HG03354 (cell line): Measurements from ENCODE around the gene CACNA2D3.

Source experiments
- ATAC-seq: cut with Tn5 transposase; IDR thresholded peaks from one replicate; pipeline ENCODE4 v1.9.1; 2021; ENCODE audit warnings: mild to moderate bottlenecking; ENCODE audit not compliant: unreplicated experiment, poor library complexity, severe bottlenecking

The CACNA2D3 gene

DNA sequence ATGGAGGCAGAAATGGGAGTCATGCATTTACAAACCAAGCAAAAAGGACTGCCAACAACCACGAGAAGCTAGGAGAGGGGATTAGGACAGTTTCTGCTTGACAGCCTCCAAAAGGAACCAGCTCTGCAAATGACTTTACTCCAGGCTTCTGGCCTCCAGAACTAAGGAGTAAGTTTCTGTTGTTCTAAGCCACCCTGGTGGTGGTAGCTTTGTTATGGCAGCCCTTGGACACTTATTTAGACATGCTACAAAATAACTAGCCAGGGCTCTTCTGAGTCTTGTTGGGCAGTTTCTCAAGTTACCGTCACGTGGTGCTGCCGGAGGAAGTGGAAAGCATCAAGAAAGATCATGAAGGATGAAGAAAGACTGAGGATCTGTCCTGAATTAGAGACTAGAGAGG is 419.0 kb downstream of the CACNA2D3 start:
- ATAC-seq = no peak

DNA sequence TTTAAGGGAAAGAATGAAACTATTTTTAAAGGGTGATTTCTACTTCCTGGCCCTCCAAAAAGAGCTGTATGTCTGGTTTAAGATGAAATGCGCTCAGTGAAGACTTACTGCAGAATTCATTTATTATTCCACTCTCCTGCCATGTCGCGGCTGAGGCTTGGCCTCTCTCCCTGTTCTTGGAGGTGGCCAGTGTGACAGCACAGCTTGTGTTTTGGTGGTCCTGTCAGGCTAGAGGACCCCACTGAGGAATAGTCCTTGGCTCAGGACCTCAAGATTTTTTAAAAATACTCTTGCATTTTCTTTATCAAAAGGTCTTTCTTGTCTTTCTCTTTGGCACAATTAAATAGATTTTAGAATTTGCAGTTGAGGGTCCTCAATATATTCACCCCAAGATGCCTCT is 421.1 kb downstream of the CACNA2D3 start:
- ATAC-seq = no peak

DNA sequence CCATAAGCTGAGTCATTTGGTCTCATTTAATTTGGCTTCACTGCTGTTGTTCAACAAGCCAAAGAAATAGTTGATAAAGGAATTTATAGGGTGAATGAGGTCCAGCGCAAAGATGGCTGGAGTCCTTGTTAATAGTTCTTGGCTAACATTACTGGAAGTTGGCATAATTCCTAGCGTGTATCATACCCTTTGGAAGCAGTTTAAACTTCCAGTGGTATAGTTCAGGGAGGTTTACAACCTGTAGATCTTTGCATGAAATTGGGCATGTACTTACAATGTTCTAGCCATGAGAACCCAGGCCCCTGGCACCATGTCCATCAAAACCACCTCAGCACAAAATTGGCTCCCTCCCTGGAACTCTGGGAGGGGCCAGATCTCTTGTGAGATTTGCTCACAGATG is 424.7 kb downstream of the CACNA2D3 start:
- no peak for ATAC-seq

DNA sequence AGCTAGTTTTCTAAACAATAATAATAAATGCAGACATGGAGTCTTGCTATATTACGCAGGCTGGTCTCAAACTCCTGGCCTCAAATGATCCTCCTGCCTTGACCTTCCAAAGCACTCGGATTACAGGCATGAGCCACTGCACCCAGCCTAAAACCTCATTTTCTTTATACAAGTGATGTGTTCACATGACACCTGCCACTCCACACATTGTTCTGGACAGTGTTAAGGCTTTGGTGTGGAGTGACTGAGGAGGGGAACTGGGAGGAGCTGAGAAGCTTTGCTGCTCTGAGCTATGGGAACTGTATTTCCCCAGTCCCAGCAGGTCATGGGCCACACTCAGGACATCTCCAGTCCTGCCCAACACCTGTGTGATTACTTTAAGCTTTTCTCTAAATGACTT is 425.5 kb downstream of the CACNA2D3 start:
- no peak for ATAC-seq

DNA sequence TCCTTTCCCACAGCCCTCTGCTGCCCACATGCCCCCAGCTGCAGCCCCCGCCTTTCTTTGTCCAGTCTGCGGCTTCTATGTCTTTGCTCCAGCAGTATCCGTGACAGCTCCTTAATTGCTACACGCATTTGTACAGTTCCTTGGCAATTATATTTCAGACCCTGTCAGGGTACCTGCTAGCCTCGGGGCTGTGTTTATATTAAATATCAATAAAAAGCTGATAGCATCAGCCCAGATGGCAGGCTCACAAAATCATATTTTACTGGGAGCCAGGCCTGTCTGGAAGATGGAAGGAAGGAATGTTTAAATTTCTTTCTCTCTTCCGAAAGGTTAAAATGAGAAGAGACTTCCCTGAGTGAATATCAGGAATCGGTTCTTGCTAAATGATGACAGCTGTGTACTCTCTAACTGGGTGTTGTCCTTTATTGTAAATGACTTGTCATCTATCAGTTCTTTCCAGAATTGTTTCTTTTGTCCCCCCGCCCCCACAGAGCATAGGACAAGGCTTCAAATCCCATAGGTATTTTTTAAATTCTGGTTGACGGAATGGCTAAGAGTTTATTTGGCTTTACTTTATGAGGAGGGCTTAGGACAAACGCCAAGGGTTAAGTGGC is 427.4 kb downstream of the CACNA2D3 start:
- no peak for ATAC-seq

DNA sequence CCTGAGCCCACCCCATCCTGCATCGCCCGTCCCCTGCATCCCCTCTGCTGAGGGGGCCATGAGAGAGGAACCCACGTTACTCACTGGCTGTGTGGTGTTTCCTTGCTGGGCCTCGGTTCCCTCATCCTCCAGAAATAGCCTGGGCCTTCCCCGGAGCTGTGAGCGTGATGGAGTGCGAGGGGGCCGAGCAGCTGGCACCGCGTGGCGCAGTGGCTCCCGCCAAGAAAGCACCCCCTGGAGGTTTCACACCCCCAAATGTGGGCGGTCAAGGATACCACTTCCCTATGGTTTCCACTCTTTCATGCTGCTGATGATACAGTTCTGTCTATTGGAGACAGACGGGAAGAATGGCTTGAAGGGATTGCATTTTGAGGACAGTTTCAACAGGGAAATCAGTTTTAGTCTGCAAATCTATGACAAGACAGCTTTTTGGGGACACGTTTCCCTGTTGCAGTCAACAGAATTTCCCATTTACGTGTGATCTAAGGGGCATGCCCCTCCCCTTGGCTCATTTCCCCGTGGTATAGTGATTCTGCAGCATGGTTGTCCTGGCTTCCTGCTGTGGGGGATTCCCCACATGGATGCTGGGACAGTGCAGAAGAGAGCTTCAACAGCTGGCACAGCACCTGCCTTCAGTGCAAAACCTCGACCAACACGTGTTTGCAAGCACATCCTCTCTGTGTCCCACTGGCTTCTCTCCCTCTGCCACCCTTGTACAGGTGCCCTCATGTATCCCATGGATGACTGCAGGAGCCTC is 428.0 kb downstream of the CACNA2D3 start:
- no peak for ATAC-seq

DNA sequence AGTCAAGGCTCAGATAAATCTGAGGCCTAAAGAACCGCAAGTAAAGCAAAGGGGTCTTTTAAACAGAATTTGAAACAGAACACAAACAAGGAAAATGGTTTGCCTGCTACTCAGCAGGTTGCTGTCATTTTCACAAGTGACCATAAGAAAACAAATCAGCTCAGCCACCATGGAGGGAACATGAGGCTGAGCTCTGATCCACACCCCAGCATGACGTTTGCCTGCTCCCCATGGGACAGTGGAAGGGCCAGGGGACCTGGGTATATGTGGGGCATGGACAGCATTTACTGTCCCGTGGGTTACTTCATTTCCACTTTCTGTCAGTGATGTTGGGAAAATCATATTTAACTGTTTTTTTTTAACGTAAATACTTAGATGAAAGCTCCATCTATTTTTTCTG is 434.3 kb downstream of the CACNA2D3 start:
- no peak for ATAC-seq

DNA sequence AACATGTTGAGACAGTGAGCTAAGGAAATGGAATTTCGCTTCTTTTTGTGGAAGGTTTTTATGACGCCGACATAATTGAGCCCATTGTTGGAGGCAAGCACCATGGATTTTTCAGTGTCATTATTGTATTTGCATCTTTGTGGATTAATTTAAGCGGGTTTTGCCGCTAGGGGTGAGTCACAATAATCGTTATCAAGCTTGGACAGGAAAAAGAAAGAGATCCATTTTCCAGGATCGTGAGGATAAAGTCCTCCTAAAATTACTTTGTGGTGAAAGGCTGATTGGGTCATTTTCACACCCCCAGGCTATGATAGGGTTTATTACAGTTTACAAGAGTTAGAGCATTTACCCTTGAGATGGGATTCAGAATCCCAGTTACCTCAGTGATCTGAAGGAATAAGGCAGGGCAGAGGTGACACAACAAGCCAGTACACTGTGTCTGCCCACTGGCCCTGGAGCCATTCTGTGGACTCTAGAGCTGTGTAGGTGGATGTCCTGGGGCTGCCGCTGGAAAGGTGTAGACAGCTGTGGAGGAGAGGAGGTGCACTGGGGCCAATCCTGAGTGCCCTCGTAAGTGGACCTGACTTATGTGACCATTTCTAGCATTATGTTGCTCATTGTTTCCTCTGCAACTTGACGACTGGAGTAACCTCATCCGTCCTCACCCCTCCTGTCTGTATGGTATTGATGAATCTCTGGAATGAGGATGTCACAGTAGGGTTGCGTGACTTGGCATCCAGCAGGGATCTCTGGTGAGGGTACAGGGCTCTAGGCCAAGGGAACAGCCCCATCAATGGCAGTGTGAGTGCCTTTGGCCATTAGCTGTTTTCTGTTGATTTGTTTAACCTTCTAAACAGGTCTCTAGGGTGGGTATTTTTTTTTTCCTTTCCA is 435.4 kb downstream of the CACNA2D3 start:
- ATAC-seq = no peak

DNA sequence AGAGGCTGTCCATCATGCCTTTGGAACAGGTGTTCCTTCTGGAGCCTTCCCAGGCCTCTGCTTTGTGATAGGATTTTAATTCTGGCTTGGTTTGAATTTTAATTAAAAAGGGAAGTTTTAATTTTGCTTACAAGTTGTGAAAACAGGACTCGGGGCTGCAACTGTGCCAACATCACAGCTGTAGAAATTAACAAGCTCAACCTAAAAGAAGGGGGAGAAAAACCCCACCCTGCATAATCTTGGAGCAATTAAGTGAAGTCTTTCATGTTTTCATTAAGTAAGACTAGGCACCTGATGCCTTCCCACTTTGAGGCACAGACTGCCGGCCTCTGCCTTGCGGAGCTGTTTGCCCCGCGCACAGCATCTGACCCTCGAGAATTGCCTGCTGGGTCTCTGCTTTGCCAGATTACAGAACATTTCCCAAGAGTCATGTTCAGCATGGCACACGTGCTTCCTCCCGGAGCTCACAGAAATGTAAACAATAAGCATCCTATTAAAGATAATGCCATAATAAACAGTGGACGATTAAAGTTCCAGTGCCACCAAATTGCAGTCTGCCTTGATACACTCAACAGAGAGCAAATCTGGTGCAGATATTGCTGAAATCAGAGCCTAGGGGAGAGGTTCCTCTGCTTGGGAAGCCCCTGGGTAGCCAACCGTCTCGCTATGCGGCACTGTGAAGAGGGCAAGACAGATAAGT is 441.3 kb downstream of the CACNA2D3 start:
- ATAC-seq = no peak

DNA sequence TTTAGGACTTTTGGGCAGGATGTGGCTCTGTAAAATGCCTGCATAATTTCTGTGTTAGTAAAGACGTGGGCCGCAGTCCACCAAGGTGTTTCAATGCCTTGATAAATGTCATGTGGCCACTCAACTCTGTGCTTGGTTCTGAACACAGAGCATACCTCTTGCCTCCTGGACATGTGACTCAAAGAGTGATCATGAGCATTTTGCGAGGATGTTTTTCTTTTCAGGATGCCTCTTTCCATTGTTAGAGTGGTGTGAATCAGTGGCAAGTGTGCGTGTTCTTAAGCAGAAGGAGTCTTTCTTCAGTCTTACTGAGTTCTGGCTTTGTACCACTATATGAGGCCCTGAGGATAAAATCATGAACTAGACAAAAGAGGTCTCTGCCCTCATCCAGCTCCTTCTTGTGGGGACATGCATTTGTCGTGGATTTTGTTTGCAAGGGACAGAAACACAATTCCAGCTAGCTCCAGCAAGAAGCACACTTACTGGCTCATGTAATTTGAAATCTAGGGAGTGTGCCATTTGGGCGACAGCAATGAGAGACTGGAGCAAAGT is 442.1 kb downstream of the CACNA2D3 start:
- ATAC-seq = no peak

DNA sequence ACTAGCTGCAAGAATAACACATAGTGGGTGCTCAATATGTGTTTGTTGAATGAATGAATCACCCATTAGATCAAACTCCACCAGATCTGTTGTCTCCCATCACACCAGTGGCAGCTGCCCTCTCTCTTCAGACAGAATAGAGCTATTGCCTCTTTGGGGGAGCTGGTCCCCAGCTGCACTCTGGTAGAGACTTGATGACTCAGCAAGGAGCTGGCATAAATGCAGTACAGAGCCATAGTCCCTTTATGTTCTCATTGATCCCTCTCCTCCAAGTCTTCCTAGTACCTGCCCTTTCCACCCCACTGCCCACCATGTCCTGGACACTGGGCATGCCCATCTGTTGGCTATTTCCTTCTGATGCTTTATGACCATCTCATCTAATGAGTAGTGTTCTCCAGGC is 443.6 kb downstream of the CACNA2D3 start:
- no peak for ATAC-seq

DNA sequence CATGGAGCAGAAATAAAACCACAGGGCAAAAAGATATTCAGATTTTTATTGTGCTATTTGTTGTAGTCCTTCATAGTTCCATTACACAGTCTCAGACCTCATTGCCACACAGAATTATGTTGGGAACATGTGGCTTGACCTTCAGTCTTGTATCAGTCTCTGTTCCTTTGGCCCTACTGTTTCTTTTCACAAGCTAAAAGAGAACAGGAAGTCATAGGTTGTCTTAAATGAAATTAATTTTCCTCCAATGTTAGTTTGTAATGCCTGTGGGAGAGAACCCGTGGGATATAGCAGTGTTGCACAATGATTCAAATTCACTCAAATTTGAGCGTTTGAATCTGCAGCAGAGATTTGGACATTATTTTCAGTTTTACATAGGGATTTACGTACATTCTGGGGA is 445.6 kb downstream of the CACNA2D3 start:
- ATAC-seq = no peak

DNA sequence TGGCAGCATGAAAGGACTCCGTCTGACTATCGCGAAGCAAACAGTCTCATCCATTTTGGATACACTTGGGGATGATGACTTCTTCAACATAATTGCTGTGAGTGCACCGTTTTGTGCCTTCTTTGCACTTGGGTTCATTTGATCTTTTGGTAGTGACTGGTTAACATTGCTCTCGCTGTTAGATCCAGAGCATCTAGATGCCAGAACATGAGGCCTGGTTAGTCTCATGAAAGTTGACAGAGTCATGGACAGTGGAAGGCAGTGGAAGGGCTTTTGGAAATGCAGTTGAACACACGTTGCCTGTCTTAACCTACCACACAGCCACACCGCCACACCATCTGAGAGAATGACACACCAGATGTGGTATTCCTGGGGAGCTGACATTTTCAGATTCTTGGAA is 447.7 kb downstream of the CACNA2D3 start:
- ATAC-seq = no peak

DNA sequence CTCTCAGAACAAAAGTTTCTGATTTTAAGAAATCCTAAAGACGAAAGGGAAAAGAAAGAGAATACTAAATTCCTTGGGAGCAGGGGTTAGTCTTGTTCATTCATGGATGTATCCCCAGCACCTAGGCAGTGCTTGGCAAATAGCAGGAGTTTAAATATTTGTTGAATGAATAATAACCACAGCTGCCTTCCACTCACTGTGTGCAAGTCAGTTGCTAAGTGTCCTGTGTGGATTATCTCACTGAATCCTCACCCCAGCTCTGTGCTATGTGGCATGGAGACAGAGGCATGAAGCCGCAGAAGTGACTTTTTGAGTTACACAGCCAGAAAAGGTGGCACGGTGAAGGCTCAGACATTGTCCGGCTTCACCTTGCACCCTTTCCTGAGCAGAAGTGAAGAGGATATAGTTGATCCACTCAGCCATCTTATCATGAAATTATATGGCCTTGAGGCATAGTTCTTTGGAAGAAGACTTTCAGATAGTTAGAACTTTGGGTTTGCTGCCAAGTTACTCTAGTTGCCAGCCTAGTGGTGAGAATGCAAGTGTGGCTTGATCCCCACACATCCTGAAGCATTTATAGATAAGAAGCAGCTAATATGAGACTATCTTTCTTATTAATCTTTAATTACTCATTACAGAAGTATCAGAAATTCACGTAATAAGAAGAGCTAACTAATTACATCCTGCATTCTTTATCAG is 450.0 kb downstream of the CACNA2D3 start:
- no peak for ATAC-seq

DNA sequence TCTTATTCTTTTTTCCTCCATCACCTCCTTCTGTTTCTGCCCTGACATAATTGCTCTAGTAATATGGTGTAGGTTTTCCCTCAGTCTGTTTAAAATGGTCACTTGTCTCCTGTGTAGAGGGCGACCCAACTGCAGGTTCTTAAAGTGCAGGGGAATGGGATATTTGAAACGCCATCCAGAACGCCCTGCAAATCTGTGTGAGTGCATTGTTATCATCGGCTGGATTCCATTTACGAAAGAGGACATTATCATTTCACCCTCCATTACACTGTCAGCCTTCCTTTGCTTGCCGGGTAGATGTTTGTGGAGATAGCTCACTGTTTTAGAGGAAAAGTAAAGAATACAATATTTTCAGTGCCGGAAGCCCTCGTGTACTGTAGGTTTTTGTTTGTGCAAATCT is 451.5 kb downstream of the CACNA2D3 start:
- no peak for ATAC-seq

DNA sequence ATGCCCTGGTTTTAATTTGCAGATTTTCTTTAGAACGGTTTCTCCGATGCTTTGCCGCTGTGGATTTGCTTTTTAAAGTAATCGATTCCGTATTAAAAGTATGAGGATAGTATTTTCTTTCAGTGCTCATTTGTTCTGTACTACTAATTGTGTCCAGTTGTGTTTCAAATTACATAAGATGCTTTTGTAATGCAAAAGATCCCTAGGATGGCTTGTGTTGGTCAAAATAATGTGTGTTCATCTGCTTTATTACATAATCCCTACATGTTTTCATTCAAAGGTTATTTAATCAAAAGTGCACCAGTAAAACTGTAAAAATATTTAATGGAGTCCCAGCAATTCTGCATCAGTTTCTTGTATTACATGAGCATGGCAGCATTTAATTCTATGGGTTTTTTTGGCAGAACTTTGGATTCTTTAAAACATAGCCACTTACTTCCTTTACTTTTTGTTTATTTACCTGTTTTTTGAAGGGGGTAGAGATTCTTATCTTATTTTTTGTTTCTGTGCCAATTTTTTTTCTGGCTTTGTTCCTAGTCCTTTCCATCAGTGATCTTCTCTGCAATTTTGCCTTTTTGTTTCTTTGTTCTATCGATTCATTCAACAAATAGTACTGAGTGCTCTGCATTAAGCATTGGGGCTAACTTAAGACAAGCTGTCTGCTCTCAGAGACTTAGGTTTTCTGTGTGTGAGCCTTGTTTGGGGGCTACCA is 452.7 kb downstream of the CACNA2D3 start:
- no peak for ATAC-seq

DNA sequence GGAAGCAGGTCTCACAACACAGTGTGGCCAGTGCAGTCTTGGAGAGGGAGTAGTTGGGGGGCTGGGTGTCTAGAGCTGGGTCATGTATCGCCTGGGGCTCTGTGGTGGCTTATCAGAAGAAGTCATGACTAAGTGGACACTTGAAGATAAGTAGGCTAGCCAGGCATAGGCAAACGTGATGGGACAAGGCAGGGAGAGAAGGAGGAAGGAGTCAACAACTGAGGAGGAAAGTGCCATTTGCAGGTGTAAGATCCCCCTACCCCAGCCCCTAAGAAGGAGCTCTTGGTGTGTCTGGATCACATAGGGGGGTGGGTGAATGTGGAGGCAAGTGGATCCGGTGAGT is 453.2 kb downstream of the CACNA2D3 start:
- ATAC-seq = no peak

DNA sequence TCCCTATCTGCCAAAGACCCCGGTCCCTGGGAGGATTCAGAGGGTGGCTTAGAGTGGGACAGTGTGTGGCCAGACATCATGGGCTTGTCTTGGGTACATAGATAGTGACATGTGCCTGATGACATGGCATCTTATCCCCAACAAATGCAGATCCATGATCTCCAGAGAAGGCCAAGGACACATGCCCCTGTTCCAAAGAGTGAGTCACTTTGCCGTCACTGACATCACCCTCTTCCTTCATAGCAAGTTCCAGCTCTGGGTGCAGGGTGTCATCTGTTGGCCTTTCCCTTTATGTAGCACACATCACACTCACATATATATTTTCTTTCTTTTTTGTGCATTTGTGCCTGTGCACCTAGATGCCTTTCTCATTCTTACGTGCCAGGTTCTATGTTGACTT is 455.0 kb downstream of the CACNA2D3 start:
- no peak for ATAC-seq

DNA sequence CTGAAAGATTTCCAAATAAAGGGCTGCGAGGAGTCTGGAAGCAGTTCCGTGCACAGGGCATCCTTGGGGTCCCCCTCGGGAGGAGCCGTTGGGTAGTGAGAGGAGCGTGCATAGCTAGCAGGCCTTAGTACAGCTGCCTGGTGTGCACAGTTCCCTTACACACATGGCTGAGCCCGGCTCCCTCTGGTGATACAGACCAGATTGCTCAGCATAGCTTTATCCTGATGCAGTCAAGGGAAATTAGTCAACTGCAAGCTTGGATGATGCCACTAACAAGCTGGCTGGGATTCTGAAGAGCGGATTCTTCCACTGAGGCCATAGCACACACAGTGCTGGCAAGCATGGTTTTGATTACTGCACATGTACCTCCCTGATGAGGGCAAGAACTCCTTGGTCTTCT is 456.1 kb downstream of the CACNA2D3 start:
- no peak for ATAC-seq
